ENCODE results near the gene TPR. TPM values are rescaled to one million over a fixed set of nuclear protein-coding genes. Genes with fewer than 3 reads are reported as not detected.

TPR gene
- total RNA-seq, result 100 to 1,000 TPM; 120 to 139 TPM

DNA sequence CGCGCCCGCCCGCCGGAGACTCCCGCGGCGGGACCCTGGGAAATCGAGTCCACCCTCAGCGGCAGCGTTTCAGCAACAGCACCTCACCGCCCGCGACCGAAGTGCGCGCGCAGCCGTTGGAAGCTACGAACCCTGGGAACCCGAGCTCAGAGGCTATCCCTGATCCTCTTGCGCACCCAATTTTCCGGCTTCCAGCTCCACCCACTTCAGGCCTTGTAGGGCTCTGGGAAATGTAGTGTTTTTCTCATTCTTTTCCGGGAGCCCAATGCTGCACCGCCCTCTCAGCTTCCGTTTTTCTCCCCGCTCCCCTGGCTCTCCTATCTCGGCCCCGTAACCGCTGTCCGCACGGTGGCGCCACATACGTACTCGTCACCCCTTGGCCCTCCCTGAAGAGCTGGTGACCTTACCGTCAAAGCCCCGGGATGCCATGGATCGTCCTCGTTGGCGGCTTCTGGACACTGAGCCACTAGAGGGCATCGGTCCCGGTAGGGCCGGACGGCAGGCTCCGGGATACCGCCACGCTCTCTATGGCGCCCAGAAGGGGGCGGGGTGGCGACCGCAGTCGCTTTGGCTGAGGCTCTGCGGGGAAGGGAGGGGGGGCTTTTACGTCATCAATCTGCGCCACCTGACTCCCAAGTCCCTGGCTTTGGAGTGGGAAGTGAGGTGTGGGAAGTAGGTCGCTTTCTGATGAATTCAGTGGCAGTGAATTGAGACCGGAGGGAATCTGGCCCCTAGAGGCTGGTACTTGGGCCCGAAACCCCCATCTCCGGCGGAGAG, at the start of gene TPR, which contains the start of gene ODR4:
TSS of gene TPR (minus strand) at position 102 of the 777 bp plus-strand sequence. CDS start 225 bp downstream, outside the sequence.
TSS of gene ODR4 (plus strand) at position 687 of the 777 bp plus-strand sequence. CDS start 3,948 bp downstream, outside the sequence.
- DNase-seq, result peak; percentile 98
- Mint-ChIP-seq H3K36me3 (ENCODE audit: low read depth) (peaks cover 26% of the 10 kb centered on the region), H3K9me3 (no peaks in the 10 kb centered on the region), H3K27me3 (no peaks in the 10 kb centered on the region), H3K4me1 (ENCODE audit: low read depth) (peaks cover 37% of the 10 kb centered on the region), H3K4me3 (peak within 1 kb of the TSS; percentile 99), H3K27ac (peak within 1 kb of the TSS; percentile 97)
- CTCF ChIA-PET, result interaction anchor here (0.6 to 1.6 kb wide), 24 partner anchors 9 to 611 kb away, joined by 3 to 15 read pairs (median 4); no protein-coding TSS in a partner anchor
- intact Hi-C loops (cut with micrococcal nuclease), result no loop called here
- POLR2A ChIA-PET, result interaction anchor here (0.7 to 2.5 kb wide), 8 partner anchors 10 to 86 kb away, joined by 3 to 11 read pairs (median 4); no protein-coding TSS in a partner anchor
- peak; percentile 84 for ATAC-seq
- TF ChIP-seq, protein P1, sequence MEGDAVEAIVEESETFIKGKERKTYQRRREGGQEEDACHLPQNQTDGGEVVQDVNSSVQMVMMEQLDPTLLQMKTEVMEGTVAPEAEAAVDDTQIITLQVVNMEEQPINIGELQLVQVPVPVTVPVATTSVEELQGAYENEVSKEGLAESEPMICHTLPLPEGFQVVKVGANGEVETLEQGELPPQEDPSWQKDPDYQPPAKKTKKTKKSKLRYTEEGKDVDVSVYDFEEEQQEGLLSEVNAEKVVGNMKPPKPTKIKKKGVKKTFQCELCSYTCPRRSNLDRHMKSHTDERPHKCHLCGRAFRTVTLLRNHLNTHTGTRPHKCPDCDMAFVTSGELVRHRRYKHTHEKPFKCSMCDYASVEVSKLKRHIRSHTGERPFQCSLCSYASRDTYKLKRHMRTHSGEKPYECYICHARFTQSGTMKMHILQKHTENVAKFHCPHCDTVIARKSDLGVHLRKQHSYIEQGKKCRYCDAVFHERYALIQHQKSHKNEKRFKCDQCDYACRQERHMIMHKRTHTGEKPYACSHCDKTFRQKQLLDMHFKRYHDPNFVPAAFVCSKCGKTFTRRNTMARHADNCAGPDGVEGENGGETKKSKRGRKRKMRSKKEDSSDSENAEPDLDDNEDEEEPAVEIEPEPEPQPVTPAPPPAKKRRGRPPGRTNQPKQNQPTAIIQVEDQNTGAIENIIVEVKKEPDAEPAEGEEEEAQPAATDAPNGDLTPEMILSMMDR (IDR thresholded peaks at IDR 0.05), result peak; percentile 68

DNA sequence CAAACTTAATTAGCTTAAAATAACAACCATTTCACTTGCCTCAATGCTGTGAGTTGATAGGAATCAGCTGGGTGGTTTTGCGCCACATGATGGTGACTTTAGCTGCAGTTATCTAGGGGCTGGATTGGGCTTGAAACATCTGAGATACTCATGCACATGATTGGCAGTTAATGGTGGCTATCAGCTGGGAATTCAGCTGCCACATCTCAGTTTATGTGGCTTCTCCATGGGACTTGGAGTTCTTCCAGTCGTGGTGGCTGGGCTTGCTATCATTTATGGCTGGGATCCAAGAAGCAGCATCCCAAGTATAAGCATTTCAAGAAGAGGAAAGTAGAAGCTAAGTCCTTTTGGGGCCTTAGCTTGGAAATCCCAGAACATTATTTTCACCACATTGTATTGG, 49.5 kb upstream of the TPR start:
- Mint-ChIP-seq H3K4me3 (no peak overlapping the region), H3K4me1 (ENCODE audit: low read depth) (peaks cover 10% of the 10 kb centered on the region), H3K9me3 (no peaks in the 10 kb centered on the region), H3K27ac (no peak overlapping the region), H3K36me3 (ENCODE audit: low read depth) (peaks cover 8% of the 10 kb centered on the region), H3K27me3 (no peaks in the 10 kb centered on the region)
- ChIA-PET CTCF (interaction anchor here (0.8 to 0.9 kb wide), 2 partner anchors 17 to 20 kb away, joined by 3 read pairs; no protein-coding TSS in a partner anchor), POLR2A (no interaction called here)
- intact Hi-C loops (cut with micrococcal nuclease), result no loop called here
- TF ChIP-seq, protein P1 (IDR thresholded peaks at IDR 0.05), result no peak
- no peak for DNase-seq
- no peak for ATAC-seq

DNA sequence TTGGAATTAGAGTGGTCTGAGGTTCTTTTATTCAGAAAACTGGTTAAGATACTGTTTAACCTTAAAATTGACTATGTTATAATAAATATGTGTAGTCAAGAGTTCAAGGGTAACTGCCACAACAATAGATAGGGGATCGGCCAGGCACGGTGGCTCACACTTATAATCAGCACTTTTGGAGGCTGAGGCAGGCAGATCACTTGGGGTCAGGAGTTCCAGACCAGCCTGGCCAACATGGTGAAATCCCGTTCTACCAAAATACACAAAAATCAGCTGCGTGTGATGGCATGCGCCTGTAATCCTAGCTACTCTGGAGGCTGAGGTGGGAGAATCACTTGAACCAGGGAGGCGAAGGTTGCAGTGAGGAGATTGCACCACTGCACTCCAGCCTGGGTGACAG, 46.4 kb upstream of the TPR start:
- Mint-ChIP-seq H3K4me1 (ENCODE audit: low read depth) (peaks cover 10% of the 10 kb centered on the region), H3K27ac (no peak overlapping the region), H3K9me3 (no peaks in the 10 kb centered on the region), H3K27me3 (no peaks in the 10 kb centered on the region), H3K36me3 (ENCODE audit: low read depth) (peaks cover 15% of the 10 kb centered on the region), H3K4me3 (no peak overlapping the region)
- POLR2A ChIA-PET, result no interaction called here
- ATAC-seq, result no peak
- TF ChIP-seq, protein P1 (IDR thresholded peaks at IDR 0.05), result no peak
- DNase-seq, result no peak
- CTCF ChIA-PET, result no interaction called here
- intact Hi-C loops (cut with micrococcal nuclease), result no loop called here

DNA sequence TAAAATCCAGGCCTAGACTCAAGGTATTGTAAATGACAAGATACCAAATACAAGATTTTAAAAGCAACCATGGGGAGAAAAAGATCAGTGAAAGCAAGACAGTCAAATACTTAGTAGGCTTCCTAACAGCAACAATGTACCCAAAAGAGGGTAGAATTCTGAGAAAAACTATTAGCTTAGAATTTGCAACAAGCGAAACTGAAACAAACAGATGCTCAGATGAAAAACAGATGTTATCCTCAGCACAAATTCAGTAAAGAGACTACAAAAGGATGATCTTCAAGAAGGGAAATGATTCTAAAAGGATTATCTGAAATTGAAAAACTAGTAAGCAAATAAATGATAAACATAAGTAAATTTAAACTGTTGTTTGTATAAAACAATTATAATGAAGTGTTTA, 45.9 kb upstream of the TPR start:
- DNase-seq (no peak), ATAC-seq (no peak)
- CTCF ChIA-PET, result interaction anchor here (1.2 kb wide), 1 partner anchor 17 kb away, joined by 4 read pairs; no protein-coding TSS in a partner anchor
- POLR2A ChIA-PET, result interaction anchor here (0.7 kb wide), 1 partner anchor 8 kb away, joined by 3 read pairs; no protein-coding TSS in a partner anchor
- TF ChIP-seq, protein P1 (IDR thresholded peaks at IDR 0.05), result no peak
- Mint-ChIP-seq H3K9me3 (no peaks in the 10 kb centered on the region), H3K36me3 (ENCODE audit: low read depth) (peaks cover 15% of the 10 kb centered on the region), H3K27me3 (no peaks in the 10 kb centered on the region), H3K27ac (peak overlapping the region; percentile 69), H3K4me3 (no peak overlapping the region), H3K4me1 (ENCODE audit: low read depth) (peaks cover 10% of the 10 kb centered on the region)
- intact Hi-C loops (cut with micrococcal nuclease), result no loop called here

DNA sequence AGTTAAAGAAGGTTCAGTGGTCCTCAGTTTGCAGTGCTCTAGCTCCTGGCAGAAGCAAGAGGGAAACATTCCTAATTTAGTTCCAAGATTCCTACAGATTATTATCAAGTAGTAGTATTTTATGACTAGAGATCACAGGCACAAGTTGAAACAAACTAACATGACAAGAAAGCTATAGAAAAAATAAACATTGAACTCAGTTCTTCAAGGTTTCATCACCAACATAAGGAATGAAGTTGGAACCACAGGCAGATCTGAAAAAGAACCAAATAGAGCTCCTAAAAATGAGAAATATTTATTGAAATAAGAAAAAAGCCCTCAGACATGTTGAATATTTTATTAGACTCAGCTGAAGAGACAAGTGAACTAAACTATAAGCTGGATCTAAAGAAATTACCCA, 45.3 kb upstream of the TPR start:
- no peaks in the 10 kb centered on the region for H3K9me3 Mint-ChIP-seq
- peaks cover 10% of the 10 kb centered on the region for H3K4me1 Mint-ChIP-seq (ENCODE audit: low read depth)
- ChIA-PET CTCF (interaction anchor here (1.2 kb wide), 1 partner anchor 16 kb away, joined by 4 read pairs; no protein-coding TSS in a partner anchor), POLR2A (interaction anchor here (0.7 kb wide), 1 partner anchor 8 kb away, joined by 3 read pairs; no protein-coding TSS in a partner anchor)
- intact Hi-C loops (cut with micrococcal nuclease), result no loop called here
- H3K36me3 Mint-ChIP-seq (ENCODE audit: low read depth), result peaks cover 15% of the 10 kb centered on the region
- DNase-seq (no peak), ATAC-seq (no peak)
- TF ChIP-seq, protein P1 (IDR thresholded peaks at IDR 0.05), result no peak
- H3K4me3 Mint-ChIP-seq, result no peak overlapping the region
- no peaks in the 10 kb centered on the region for H3K27me3 Mint-ChIP-seq
- peak overlapping the region; percentile 69 for H3K27ac Mint-ChIP-seq

Data from activated CD8-positive, alpha-beta T cell treated with anti-CD3 and anti-CD28 coated beads for 36 hours (primary cell).